ENCODE results near the gene CCNY. TPM values are rescaled to one million over a fixed set of nuclear protein-coding genes. Genes with fewer than 3 reads are reported as not detected.
"Not testable (repeated sequence)": the region's sequence is repeated elsewhere in the genome, so short reads cannot be mapped to it uniquely, and the experiment has no call there.

Gene CCNY
- total RNA-seq, 4 donors from 2014 or later = 37.5 to 56.3 (median 43.9) TPM

DNA sequence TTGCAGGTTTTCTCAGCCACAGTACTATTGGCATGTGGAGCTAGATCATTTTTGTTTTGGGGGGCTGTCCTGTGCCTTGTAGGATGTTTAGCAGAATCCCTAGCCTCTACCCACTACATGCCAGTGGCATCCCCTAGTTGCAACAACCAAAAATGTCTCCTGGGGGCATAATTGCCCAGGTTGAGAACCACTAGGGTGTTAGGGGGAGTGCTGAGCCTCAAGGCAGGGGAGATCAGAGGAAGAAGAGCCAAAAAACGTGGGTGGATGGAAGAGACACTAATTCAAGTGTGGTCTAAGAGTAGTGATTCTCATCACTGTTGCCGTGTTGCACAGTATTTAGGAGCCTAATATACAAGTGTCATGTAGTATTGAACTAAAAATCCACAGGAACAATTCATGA lies 31.7 kb upstream of the CCNY start:
- Histone ChIP-seq H3K4me1 (no peaks in the 10 kb centered on the region), H3K9me3 (no peaks in the 10 kb centered on the region), H3K4me3 (replicated peaks in 1 of 3) (no peak overlapping the region), H3K27ac (no peak overlapping the region), H3K36me3 (no peaks in the 10 kb centered on the region), H3K27me3 (no peaks in the 10 kb centered on the region)
- TF ChIP-seq, protein P1, sequence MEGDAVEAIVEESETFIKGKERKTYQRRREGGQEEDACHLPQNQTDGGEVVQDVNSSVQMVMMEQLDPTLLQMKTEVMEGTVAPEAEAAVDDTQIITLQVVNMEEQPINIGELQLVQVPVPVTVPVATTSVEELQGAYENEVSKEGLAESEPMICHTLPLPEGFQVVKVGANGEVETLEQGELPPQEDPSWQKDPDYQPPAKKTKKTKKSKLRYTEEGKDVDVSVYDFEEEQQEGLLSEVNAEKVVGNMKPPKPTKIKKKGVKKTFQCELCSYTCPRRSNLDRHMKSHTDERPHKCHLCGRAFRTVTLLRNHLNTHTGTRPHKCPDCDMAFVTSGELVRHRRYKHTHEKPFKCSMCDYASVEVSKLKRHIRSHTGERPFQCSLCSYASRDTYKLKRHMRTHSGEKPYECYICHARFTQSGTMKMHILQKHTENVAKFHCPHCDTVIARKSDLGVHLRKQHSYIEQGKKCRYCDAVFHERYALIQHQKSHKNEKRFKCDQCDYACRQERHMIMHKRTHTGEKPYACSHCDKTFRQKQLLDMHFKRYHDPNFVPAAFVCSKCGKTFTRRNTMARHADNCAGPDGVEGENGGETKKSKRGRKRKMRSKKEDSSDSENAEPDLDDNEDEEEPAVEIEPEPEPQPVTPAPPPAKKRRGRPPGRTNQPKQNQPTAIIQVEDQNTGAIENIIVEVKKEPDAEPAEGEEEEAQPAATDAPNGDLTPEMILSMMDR (IDR thresholded peaks at IDR 0.05) = no peak
- no peak for TF ChIP-seq POLR2A (IDR thresholded peaks at IDR 0.05)
- intact Hi-C loops (cut with DNase I) = no loop called here
- DNase-seq = no peak
- 51 to 58% methylated on average over 2 of the region's 2 CpGs for WGBS, 2 donors

- Histone ChIP-seq H3K27ac (no peak overlapping the region), H3K9me3 (no peaks in the 10 kb centered on the region), H3K4me3 (replicated peaks in 1 of 3) (no peak overlapping the region), H3K4me1 (no peaks in the 10 kb centered on the region), H3K27me3 (no peaks in the 10 kb centered on the region), H3K36me3 (no peaks in the 10 kb centered on the region)
- 46 to 58% methylated on average over 8 to 9 of the region's 9 CpGs for WGBS, 2 donors
- TF ChIP-seq, protein P1 (IDR thresholded peaks at IDR 0.05) = no peak
- TF ChIP-seq POLR2A (IDR thresholded peaks at IDR 0.05) = no peak
- DNase-seq = no peak
- intact Hi-C loops (cut with DNase I) = no loop called here
Observed at GRCh38 chr10:35306852-35307251, 29.5 kb upstream of the CCNY start.

DNA sequence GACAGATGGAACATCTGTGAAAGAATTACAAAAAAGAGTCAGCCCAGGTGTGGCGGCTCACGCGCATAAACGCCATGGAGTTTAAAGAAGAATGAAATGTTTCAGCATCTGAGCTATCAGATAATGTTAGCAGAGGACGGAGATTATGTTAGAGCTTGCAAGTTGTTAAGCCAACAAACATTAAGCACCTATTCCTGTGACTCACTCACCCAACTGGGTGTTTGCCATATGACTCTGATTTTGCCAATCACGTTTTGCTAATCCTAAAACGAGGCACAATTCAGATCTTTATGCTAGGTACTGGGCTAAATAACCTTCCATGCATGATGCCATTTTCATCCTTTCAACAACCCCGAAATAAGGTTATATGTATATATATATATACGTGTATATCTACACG lies 29.0 kb upstream of the CCNY start:
- Histone ChIP-seq H3K36me3 (no peaks in the 10 kb centered on the region), H3K9me3 (no peaks in the 10 kb centered on the region), H3K27ac (no peak overlapping the region), H3K4me1 (no peaks in the 10 kb centered on the region), H3K27me3 (no peaks in the 10 kb centered on the region), H3K4me3 (replicated peaks in 1 of 3) (no peak overlapping the region)
- no peak for DNase-seq
- TF ChIP-seq, protein P1 (IDR thresholded peaks at IDR 0.05) = no peak
- no peak for TF ChIP-seq POLR2A (IDR thresholded peaks at IDR 0.05)
- 84 to 89% methylated on average over 10 of the region's 10 CpGs for WGBS, 2 donors
- intact Hi-C loops (cut with DNase I) = no loop called here

- intact Hi-C loops (cut with DNase I) = no loop called here
- no peaks in the 10 kb centered on the region for H3K27me3 ChIP-seq
- no peaks in the 10 kb centered on the region for H3K36me3 ChIP-seq
- 39 to 49% methylated on average over 2 of the region's 2 CpGs for WGBS, 2 donors
- TF ChIP-seq, protein P1 (IDR thresholded peaks at IDR 0.05) = no peak
- TF ChIP-seq POLR2A (IDR thresholded peaks at IDR 0.05) = no peak
- H3K9me3 ChIP-seq = no peaks in the 10 kb centered on the region
- no peaks in the 10 kb centered on the region for H3K4me1 ChIP-seq
- no peak for DNase-seq
- no peak overlapping the region for H3K4me3 ChIP-seq (replicated peaks in 1 of 3)
- no peak overlapping the region for H3K27ac ChIP-seq
Observed at GRCh38 chr10:35308809-35309208, 27.5 kb upstream of the CCNY start.

DNA sequence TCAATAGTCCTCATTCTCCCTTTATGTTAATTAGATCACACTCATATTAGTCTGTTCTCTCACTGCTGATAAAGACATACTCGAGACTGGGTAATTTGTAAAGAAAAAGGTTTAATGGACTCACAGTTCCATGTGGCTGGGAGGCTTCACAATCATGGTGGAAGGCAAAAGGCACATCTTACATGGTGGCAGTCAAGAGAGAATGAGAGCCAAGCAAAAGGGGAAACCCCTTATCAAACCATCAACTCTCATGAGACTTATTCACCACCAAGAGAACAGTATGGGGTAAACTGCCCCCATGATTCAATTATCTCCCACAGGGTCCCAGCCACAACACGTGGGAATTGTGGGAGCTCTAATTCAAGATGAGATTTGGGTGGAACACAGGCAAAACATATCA lies 22.2 kb upstream of the CCNY start:
- intact Hi-C loops (cut with DNase I); H3K27me3 ChIP-seq; H3K9me3 ChIP-seq; DNase-seq; H3K4me3 ChIP-seq (replicated peaks in 1 of 3); H3K4me1 ChIP-seq; H3K36me3 ChIP-seq; H3K27ac ChIP-seq: not testable (repeated sequence)
- 93 to 95% methylated on average over 2 of the region's 2 CpGs for WGBS, 2 donors

DNA sequence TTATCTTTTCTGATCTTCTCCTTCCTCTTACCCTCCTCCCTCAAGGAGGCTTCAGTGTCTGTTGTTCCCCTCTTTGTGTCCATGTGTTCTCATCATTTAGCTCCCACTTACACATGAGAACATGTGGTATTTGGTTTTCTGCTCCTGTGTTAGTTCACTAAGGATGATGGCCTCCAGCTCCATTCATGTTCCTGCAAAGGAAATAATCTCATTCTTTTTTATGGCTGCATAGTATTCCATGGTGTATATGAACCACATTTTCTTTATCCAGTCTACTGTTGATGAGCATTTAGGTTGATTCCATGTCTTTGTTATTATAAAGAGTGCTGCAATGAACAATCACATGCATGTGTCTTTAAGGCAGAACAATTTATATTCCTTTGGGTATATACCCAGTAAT lies 21.1 kb upstream of the CCNY start:
- H3K4me3 ChIP-seq (replicated peaks in 1 of 3); DNase-seq; H3K27ac ChIP-seq; intact Hi-C loops (cut with DNase I); H3K27me3 ChIP-seq; H3K9me3 ChIP-seq; H3K4me1 ChIP-seq; H3K36me3 ChIP-seq: not testable (repeated sequence)
